ENCODE results near the gene FOXP1.

Gene FOXP1

DNA sequence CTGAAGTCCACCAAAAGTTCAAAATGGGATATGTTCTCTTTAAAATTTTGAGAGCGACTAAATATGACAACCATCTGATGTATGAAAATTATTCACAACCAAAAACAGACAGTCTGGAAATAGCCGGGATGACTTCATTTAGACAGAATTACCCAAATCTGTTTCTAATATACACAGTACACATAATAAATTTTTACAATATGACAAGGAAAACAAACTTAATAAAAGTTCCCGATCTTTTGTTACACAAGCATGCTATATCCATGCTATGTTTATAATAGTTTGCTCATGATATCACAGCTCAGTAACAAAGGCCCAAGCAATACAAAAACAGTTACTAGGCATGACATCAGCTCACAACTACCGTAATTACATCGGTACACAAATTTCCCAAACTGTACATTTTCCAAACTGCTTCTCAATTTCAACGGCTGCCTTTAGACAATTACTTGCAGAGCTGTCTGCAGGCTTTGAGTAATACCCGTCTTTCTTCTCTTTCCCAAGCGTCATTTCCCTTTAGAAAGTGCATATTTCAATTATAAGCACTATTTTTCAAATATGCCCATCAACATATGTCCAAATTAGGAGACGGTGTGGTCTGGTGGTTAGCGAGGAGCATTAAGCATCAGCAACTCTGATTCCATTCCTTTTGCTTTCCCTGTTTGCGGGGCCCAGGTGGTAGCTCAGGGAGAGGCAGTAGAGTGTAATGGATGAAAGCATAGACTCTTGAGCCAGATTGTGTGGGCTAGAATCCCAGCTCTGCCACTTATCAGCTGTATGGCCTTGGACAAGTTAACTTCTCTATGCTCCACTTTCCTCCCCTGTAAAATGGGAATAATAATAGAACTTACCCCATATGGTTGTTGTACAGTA is 481.2 kb downstream of the FOXP1 start:
- no peak for DNase-seq (ENCODE audit: low spot score)

DNA sequence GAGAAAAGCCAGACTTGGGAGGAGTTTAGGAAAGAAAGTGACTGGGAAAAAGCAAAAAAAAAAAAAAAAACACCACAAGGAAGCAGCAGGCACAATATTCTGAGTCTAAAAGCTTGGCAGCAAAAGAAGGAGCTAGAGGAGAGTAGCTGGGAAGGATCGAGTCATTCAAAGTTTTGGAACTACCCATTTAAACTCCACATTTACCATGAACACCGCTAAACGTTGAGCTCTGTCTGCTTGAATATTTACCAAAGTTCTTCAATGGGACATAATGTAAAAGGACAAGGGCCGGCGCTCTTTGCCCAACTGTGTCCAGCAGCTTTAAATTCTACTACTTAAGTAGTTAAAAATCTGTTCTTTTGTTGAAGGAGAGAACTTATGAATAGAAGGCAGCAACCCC is 481.9 kb downstream of the FOXP1 start:
- DNase-seq (ENCODE audit: low spot score): no peak

DNA sequence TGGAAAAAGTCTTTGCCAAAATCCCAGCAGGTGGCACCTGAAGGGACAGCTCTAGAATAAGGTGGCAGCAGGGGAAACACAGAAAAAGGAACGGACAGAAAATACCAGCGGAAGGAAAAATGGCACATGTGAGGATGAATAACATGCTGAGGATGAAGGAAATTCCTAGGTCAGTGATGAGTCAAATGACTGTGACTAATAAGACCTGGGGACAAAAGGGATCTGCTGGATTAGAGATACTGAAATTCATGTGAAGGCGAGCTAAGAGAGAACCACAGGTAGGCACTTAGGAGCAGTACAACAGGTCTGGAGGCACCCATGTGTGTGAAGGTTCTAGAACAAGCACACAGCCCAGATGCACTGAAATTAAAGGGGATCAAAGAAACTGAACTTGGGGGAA is 482.5 kb downstream of the FOXP1 start:
- DNase-seq (ENCODE audit: low spot score): no peak

DNA sequence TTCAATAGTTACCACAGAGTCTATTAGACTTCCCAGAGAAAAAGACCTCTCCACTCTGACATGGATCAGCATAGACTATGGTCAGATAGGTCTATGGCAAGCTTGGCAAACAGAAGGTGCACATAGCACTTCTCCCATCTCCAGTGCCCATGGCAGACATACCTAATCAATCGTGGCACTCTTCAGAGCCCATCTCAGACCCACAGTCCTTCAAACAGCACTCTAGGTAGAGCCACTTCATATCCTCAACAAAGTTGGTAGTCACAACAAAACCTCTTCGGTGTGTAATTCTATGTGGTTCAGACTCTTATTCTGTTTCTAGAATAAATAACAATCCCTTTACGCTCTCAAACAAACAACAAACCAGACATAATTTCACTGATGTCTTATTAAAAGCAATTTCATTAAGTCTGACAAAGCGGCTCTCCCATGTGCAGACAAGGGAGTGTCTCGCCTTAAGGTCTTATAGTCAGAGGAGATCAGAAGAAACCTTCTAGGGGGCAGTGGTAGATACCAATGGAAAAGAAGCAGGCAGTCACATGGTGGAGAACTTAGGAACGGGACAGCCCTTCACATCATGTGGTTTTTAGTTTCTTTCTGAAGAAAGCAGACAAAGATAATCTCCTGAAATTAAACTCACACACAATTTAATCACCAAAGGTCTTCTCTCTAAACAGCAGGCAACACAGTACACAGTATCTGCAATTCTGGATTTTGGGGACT is 483.4 kb downstream of the FOXP1 start:
- no peak for DNase-seq (ENCODE audit: low spot score)

DNA sequence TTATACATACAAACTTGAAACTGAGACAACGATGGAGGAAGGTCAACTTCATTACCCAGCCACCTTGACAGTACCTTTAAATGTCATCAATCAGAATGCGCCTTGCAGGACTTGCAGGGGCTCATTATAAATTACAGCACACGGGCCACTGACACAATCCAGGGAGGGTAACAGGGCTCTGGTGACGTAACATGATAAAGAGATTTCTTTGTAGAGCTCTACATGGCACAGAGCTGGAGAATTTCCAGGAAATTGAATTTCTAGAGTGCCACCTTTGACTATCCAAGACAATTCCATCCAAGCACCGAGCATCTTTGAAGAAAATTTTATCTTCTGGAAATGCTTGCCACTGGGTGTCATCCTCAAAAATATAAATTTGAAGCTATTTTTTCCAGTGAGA is 486.0 kb downstream of the FOXP1 start:
- DNase-seq (ENCODE audit: low spot score): no peak

DNA sequence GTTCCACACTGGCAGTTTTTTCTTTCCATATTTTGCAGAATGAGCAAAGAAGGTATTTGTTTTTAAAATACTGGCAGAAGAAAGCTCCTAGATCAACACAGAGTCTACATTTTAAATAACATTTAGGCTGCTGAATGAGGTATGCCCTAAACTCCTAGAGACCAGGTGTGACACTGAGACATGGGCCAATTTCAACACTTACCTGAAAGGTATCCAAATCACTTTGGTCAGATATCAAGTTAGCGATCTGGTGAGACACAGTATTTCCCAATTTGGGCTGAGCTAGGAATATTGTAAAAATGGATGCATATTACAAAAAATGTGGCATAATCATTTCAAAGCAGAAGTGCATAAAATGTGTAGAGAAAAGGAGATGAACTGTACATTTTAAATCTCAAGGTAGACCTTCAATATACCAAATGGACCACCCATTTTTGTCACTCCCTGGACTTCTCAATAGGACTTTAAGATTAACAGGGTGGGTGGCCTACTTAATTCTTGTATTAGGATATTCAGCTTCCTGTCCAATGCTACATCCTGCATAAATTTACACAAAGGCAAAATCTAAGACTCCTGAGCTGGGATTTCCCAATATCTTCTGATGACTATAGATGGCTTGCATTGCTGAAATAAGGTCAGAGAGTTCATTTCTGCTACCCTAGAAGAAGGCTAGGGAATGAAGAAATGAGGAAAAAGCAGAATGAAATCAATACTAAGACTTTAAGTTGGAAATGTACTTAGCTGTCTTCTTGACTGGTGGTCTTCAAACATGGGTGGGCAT is 487.8 kb downstream of the FOXP1 start:
- no peak for DNase-seq (ENCODE audit: low spot score)

DNA sequence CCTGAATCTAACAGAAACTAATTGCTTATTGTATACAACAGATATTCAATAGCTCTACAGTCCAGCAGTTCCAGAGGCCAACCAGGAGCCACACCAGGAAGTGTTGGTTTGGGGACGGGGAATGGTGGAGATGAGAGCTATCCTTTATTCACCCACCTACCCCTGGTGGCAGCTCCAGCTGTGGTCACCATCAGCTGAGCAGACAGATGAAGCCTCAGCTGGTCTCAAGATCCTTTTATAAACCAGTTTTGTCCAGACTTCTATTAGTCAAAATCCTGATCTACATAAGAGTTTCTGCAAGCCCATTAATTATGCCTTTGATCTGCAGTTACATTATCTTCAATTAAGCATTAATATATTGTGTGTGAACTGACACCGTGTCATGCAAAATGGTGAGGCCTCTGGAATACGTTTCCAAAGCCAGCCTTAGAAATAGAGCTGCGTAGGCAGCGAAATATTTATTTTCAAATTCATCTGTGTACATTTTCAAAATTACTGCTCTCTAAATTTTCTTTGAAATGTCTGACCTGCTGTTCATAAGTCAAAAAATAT is 488.8 kb downstream of the FOXP1 start:
- DNase-seq (ENCODE audit: low spot score): no peak

DNA sequence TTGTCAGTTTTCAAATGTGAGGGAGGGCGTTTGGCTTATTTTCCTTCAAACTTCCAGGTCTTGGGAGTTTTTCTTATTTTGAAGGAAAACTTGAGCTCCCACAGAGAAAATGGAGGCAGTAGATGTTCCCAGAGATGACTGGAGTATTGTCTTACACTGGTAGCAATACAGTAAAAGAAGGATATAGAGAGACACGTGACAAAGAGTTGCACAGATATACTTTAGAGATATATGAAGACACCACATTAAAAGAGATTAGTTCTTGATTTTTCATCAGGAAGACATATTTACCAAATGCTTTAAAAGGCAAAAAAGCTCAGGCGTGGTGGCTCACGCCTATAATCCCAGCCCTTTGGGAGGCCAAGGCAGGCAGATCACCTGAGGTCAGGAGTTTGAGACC is 490.9 kb downstream of the FOXP1 start:
- no peak for DNase-seq (ENCODE audit: low spot score)

DNA sequence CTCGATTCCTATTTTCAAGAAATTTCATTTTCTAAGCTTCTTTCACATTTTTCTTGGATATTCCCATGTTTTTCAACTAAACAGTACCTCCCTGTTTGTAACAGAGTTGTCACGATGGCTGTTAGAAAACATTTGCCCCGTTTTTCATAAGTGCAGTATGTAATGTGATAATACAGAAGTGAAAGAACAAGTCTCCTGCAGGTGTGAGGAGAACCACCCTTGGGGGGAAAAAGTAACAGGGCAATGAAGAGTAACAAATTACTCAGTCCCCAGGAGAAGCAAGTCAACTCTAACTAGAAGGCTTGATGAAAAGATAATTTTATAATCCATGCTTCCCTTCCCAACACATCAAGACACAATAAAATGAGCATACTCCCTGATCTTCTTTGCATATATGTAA is 493.3 kb downstream of the FOXP1 start:
- no peak for DNase-seq (ENCODE audit: low spot score)

DNA sequence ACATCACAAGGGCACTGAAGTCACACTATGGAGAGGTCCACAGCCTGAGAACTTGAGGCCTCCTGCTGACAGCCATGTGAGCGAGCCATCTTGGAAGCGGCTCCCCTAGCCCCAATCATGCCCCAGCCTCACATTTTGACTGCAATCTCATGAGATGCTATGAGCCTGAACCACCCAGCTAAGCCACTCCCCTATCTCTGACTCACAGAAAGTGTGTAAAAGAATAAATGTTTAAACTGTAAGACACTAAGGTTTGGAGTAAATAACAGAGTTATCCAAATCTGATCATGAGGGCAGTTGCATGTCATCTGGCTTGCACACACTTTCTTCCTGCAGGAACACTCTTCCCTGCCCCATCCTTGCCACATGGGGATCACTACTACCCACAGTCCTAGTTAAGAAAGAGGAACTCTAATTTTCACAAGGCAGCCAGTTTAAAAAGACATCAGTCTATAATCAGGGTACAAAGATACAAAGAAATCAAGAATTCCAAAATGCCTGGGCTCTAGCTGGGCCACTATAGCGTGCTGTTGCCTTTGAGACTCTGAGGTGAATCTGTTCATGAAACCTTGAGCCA is 494.2 kb downstream of the FOXP1 start:
- DNase-seq (ENCODE audit: low spot score): no peak

DNA sequence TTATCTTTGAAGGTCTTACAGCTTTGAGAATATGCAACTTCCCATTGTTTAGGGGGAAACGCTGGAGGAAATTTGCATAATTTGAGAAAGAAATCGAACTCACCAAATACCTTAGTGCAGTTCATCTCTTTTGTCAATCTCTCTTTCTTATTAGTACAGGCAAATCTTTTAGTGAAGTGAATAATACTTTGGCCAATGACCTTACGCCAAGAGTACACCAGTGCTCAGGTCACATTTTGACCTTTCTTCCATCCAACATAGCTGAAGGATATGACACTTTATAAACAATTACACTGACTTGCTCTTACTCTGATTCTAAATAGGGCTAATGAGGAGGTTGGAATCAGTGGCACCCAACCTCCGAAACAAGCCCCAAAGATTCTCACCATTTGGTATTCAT is 494.8 kb downstream of the FOXP1 start:
- DNase-seq (ENCODE audit: low spot score): no peak

DNA sequence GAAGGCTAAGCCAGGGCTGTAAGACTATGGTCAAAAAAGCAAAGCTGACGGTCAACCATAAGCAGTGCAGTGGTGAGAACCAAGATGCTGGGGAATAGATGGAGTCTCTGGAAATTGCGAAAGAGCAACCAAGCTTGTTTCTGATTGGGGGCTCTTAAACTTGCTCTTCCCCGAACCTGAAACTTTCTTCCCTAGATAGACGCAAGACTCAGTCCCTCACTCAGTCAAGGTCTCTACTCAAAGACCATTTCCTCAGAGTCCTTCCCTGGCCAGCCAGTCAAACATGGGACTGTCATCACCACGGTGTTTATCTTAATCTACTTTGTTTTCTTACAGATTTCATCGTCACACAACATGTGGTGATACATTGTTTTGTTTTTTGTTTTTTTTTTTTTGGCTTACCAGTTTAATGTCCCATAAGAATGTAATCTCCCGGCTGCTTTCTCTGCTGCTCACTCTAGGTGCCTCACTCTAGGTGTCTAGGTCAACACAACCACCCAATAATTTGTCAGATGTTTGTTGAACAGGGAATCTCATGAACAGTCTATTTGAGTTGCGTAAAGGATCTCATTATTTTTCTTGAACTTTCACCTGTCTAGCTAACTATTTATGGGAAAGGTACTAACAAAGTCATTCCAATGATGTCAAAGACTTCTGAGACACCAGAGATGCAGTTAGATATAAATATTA is 495.4 kb downstream of the FOXP1 start:
- no peak for DNase-seq (ENCODE audit: low spot score)

DNA sequence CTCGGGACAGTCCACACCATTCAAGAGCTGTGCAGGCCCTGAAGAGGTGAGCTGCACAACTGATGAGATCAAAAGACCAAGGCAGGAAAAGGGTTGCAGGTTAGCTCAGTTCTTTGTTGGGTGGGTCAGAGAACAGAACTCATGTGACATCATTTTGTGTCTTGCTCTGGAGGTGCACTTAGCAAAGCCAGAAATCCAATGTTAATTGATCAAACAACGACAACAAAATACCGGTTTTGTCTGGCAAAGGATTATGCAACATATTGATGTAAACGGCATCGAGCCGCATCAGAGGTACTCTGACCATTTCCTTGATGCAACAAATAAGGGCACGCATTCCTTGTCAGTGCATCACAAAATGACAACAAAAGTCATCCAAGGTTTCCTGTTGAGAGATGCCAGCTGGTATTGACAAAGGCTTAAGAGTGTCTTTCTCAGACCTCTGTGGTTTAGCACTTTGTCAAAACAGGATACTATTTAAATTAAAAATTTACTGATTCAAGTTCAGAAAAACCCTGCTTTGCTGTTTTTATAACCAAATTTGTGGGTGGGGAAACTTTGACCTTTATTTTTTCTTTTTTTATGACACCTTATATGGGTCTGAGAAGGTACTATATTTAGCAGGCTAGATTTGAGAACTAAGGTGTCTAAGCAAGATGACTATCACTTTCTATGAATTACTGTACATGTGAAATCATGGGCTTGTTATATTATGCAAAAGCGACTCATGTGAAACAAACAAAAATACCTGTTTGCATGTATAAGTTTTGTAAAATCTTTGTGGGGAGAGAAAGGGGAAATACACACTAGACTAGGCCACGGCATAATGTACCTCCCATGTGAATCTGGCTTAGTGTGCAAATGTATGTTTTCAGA is 496.1 kb downstream of the FOXP1 start:
- DNase-seq (ENCODE audit: low spot score): no peak

DNA sequence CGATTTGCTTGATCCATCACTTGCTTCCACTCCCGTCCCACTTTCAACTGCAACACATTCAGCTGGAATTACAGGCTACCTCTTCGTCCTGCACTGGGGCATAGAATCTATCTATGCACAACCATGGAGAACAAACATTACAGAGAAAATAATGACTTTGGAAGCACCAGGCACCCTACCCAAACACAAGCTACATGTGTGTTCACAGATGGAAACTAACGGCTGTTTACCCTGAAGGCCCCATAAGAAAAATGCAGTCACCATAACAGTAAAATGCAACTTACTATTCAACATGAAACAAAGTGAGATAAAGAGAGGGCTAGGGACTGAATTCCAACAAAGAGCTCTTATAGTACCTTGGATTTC is 496.8 kb downstream of the FOXP1 start:
- no peak for DNase-seq (ENCODE audit: low spot score)

DNA sequence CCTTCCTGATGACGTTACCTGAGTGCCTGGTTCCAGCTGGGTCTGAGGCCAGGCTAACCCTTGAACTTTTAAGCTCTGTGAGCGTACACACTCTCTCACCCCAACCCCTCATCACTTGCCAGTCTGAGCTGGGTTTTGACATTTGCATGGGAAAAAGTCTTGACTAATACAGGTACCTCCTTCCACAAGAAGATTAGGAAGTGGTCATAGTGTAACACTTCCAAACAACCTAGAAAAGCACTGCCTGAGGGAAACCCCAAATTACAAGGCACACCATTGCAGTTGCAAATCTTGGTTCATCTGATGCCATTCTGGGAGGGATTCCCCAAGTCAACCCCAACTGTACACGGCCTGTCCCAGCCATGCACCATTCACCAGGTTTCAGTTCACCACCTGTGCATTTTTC is 499.8 kb downstream of the FOXP1 start:
- no peak for DNase-seq (ENCODE audit: low spot score)

DNA sequence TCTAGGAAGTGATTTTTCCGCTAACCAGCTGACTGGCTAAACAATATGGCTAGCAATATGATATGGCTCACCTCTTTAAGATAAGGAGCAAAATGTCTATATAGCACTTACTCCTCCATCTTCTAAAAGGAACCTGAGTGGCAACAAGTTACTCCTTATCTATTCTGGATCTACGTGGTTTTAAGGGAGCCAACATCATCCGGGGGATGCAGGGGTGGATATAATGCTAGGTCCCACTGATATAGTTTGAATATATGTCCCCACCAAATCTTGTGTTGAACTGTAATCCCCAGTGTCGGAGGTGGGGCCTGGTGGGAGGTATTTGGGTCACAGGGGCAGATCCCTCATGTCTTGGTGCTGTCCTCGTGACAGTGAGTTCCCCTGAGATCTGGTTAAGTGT is 500.7 kb downstream of the FOXP1 start:
- DNase-seq (ENCODE audit: low spot score): no peak

DNA sequence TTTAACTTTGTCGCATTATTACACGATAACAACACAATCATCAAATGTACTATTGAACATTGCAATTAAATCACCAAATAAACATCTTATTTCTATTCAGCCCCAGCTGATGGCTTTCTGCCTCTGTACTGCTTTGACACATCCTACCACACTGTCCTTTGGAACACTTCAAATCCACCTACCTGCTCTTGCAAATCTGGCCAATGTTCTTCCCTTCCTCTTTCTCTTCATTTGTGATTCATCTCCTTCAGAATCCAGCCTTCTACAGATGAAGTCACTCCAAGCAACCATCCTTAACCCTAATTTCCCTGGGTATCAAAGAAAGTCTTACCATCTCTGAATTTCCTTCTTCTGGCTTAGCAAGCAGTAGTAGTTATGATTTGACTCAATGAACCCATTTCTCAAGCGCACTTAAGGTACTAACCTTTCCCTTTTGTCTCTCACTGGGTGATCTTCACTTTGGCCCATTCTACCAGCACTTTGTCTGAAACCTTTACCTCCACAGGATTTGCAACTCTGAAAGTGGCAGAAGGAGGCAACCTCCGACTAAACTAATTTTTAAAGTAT is 502.9 kb downstream of the FOXP1 start:
- no peak for DNase-seq (ENCODE audit: low spot score)

DNA sequence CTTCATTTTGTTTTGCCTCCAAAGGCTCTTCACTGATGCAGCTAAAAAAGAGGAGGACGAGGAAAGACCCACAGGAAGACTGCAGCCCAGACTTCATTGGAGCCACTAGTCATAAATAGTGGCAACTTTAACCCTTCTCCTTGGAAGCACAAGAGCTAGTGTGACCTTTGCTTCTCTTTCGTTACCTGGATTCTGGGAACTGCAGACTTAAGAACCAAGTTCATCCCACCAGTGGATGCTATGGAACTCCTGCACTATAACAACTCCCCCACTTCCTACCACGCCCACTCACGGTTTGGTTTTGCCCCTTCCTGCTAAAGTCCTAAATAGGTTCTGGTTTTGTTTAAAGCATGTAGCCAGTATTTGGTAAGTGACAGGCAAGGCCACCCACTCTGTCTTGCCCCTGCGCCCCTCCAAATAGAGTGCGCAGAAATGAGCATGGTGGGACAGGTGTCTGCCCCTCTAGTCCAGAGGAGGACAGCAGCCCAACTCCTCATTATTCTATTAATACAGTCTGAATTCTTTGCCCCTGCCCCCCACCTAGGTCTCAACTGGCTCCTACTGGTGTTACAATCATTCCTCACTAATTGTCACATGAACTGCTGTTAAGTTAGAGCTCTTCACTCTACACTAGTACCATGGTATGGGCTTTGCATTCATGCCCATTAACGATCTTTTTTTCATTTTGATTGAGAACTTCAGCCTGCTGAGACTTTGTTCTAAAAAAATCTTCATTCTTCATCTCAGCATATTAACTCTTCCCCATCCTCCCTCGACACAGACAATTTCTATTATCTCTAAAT is 504.6 kb downstream of the FOXP1 start:
- no peak for DNase-seq (ENCODE audit: low spot score)

DNA sequence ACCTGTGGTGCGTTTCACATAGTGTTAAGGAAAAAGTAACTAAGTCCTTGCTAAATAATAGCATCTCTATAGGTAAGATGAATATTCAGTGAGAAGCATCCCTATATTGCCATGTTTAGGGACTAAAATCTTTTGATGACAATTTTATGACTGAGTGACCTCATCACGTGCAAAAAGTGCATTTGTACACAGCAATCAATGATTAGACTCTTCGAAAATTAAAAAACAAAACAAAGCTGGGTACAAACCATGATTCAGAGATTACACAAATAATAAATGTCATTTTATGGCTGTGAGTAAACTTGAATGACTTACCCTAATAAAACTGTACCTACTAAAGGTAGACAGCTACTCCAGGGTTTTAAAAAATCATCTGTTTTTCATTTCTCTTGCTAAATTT is 505.3 kb downstream of the FOXP1 start:
- no peak for DNase-seq (ENCODE audit: low spot score)
